H9 (cell line): ENCODE measurements around the gene GOLGA6L7. TPM values are rescaled to one million over a fixed set of nuclear protein-coding genes. Genes with fewer than 3 reads are reported as not detected.
"Not testable (repeated sequence)": the region's sequence is repeated elsewhere in the genome, so short reads cannot be mapped to it uniquely, and the experiment has no call there.

ENCODE experiments used
- DNase-seq: peaks from one replicate; pipeline ENCODE4 v3.0.0-alpha.2; 2017
- H2AFZ ChIP-seq: one replicate; pipeline ENCODE4 v1.6.1; 2013; ENCODE audit warnings: mild to moderate bottlenecking, low read length, control low read depth, moderate library complexity
- H2AK5ac ChIP-seq: 2 replicates; pipeline ENCODE4 v1.6.1; 2013; ENCODE audit warnings: low read length, control low read depth, mixed read lengths; ENCODE audit not compliant: insufficient read length
- H2BK120ac ChIP-seq: one replicate; pipeline ENCODE4 v1.6.1; 2013; ENCODE audit warnings: low read depth, mild to moderate bottlenecking, low read length, control low read depth, inconsistent platforms; ENCODE audit not compliant: poor library complexity, severe bottlenecking
- H2BK12ac ChIP-seq: 2 replicates; pipeline ENCODE4 v1.6.1; 2013; ENCODE audit warnings: low read length, control low read depth, mixed read lengths, low read depth; ENCODE audit not compliant: insufficient read length
- H2BK15ac ChIP-seq: 2 replicates; pipeline ENCODE4 v1.6.1; 2013; ENCODE audit warnings: low read depth, low read length, control low read depth
- H2BK20ac ChIP-seq: one replicate; pipeline ENCODE4 v1.6.1; 2013; ENCODE audit warnings: low read depth, mild to moderate bottlenecking, low read length, control low read depth, inconsistent platforms; ENCODE audit not compliant: poor library complexity, severe bottlenecking
- H2BK5ac ChIP-seq: 2 replicates; pipeline ENCODE4 v1.6.1; 2013; ENCODE audit warnings: low read length, control low read depth, mixed read lengths; ENCODE audit not compliant: insufficient read length
- H3K14ac ChIP-seq: 2 replicates; pipeline ENCODE4 v1.6.1; 2013; ENCODE audit warnings: low read length, control low read depth; ENCODE audit not compliant: insufficient read depth
- H3K18ac ChIP-seq: 2 replicates; pipeline ENCODE4 v1.6.1; 2013; ENCODE audit warnings: low read depth, mild to moderate bottlenecking, mixed read lengths, low read length, control low read depth; ENCODE audit not compliant: insufficient read length
- H3K23ac ChIP-seq: 2 replicates; pipeline ENCODE4 v1.6.1; 2013; ENCODE audit warnings: low read length, control low read depth, mixed read lengths, low read depth; ENCODE audit not compliant: insufficient read length
- H3K23me2 ChIP-seq: 2 replicates; pipeline ENCODE4 v1.6.1; 2013; ENCODE audit warnings: low read depth, mild to moderate bottlenecking, mixed read lengths, low read length, control low read depth; ENCODE audit not compliant: insufficient read length, poor library complexity, severe bottlenecking
- H3K27ac ChIP-seq: 2 replicates; pipeline ENCODE4 v1.5.1; 2013; ENCODE audit warnings: low read length, control low read depth, mixed read lengths, low read depth; ENCODE audit not compliant: insufficient read length
- H3K27me3 ChIP-seq: 2 replicates; pipeline ENCODE4 v1.6.1; 2013; ENCODE audit warnings: low read length, control low read depth, inconsistent platforms; ENCODE audit not compliant: insufficient read depth
- H3K4ac ChIP-seq: 2 replicates; pipeline ENCODE4 v1.6.1; 2013; ENCODE audit warnings: low read depth, mild to moderate bottlenecking, control low read depth, inconsistent platforms, low read length, moderate library complexity
- H3K4me1 ChIP-seq: 2 replicates; pipeline ENCODE4 v1.6.1; 2013; ENCODE audit warnings: low read length, control low read depth, inconsistent platforms; ENCODE audit not compliant: insufficient read depth
- H3K4me2 ChIP-seq: 2 replicates; pipeline ENCODE4 v1.6.1; 2013; ENCODE audit warnings: low read length, control low read depth, mixed read lengths; ENCODE audit not compliant: insufficient read length, insufficient read depth
- H3K56ac ChIP-seq: 2 replicates; pipeline ENCODE4 v1.6.1; 2013; ENCODE audit warnings: low read depth, mild to moderate bottlenecking, mixed read lengths, low read length, control low read depth; ENCODE audit not compliant: insufficient read length
- H3K79me1 ChIP-seq: 2 replicates; pipeline ENCODE4 v1.6.1; 2013; ENCODE audit warnings: low read depth, mild to moderate bottlenecking, moderate library complexity, low read length, control low read depth, inconsistent platforms; ENCODE audit not compliant: insufficient read depth, poor library complexity, severe bottlenecking
- H3K79me2 ChIP-seq: 2 replicates; pipeline ENCODE4 v1.6.1; 2013; ENCODE audit warnings: low read length, control low read depth, inconsistent platforms; ENCODE audit not compliant: insufficient read depth
- H3K9ac ChIP-seq: 2 replicates; pipeline ENCODE4 v1.6.1; 2013; ENCODE audit warnings: low read length, control low read depth, mixed read lengths; ENCODE audit not compliant: insufficient read length; ENCODE audit errors: extremely low read depth
- H3K9me3 ChIP-seq: one replicate; pipeline ENCODE4 v1.6.1; 2013; ENCODE audit warnings: low read depth, low read length, inconsistent platforms; ENCODE audit not compliant: control insufficient read depth
- H3T11ph ChIP-seq: one replicate; pipeline ENCODE4 v1.6.1; 2013; ENCODE audit warnings: mild to moderate bottlenecking, low read length, control low read depth, inconsistent platforms
- H4K20me1 ChIP-seq: one replicate; pipeline ENCODE4 v1.6.1; 2013; ENCODE audit not compliant: control insufficient read depth, insufficient read length, insufficient read depth
- H4K5ac ChIP-seq: 2 replicates; pipeline ENCODE4 v1.6.1; 2013; ENCODE audit warnings: low read depth, mild to moderate bottlenecking, mixed read lengths, low read length, control low read depth; ENCODE audit not compliant: insufficient read length
- H4K8ac ChIP-seq: replicated peaks from 2 replicates; pipeline ENCODE4 v1.6.1; 2013; ENCODE audit warnings: low read length, control low read depth, mixed read lengths, low read depth; ENCODE audit not compliant: insufficient read length
- H4K91ac ChIP-seq: 2 replicates; pipeline ENCODE4 v1.6.1; 2013; ENCODE audit warnings: low read depth, mild to moderate bottlenecking, moderate library complexity, mixed read lengths, low read length, control low read depth; ENCODE audit not compliant: insufficient read length
- H3K27ac Mint-ChIP-seq, 3 experiments: 2 replicates in 2 of 3; 3 replicates in 1 of 3; pipeline ENCODE4 v1.8.0; 2020 to 2021; ENCODE audit warnings: mixed read lengths in 3 of 3, mild to moderate bottlenecking in 1 of 3, moderate library complexity in 1 of 3
- H3K27me3 Mint-ChIP-seq: 2 replicates; pipeline ENCODE4 v1.8.0; 2021; ENCODE audit warnings: low read depth, mild to moderate bottlenecking, moderate library complexity, mixed read lengths
- H3K36me3 Mint-ChIP-seq, 3 experiments: 2 replicates in 2 of 3; 3 replicates in 1 of 3; pipeline ENCODE4 v1.8.0; 2020 to 2021; ENCODE audit warnings: low read depth in 3 of 3, mixed read lengths in 3 of 3; ENCODE audit not compliant: insufficient read depth in 1 of 3
- H3K4me1 Mint-ChIP-seq, 2 experiments: 2 replicates each; pipeline ENCODE4 v1.8.0; 2020; ENCODE audit warnings: mixed read lengths in 2 of 2
- H3K4me3 Mint-ChIP-seq, 2 experiments: 2 replicates in 1 of 2; 3 replicates in 1 of 2; pipeline ENCODE4 v1.8.0; 2020 to 2021; ENCODE audit warnings: mild to moderate bottlenecking in 2 of 2, mixed read lengths in 2 of 2, moderate library complexity in 1 of 2
- H3K9me3 Mint-ChIP-seq, 2 experiments: 2 replicates in 1 of 2; 3 replicates in 1 of 2; pipeline ENCODE4 v1.8.0; 2020; ENCODE audit warnings: mild to moderate bottlenecking in 2 of 2, mixed read lengths in 2 of 2, moderate library complexity in 1 of 2
- WGBS: extraction: QIAGEN DNeasy Blood & Tissue Kit; methylation state at CpG from one replicate; pipeline ENCODE4 v1.1.7; 2013; ENCODE audit warnings: missing lambda C conversion rate, low lambda C conversion rate, mixed read lengths; ENCODE audit not compliant: insufficient read length; ENCODE audit errors: extremely low coverage; 5-methylcytosine and 5-hydroxymethylcytosine counted together
- total RNA-seq: library from RNA; stranded (reverse); gene quantifications from 2 replicates; pipeline ENCODE4 v1.2.1, GENCODE V29; 2021

The GOLGA6L7 gene
- total RNA-seq, 1 experiment from 2014 or later: not detected

GRCh38 chr15:28847247-28847646 lies 1.2 kb downstream of the GOLGA6L7 start:
- WGBS: no CpG with 5 or more reads among the region's 5 CpGs
- H3K4me3 Mint-ChIP-seq, H3K36me3 Mint-ChIP-seq, H4K8ac ChIP-seq, H3K79me2 ChIP-seq, H3K56ac ChIP-seq, H4K91ac ChIP-seq, H2BK120ac ChIP-seq, H2AK5ac ChIP-seq, H4K5ac ChIP-seq, H3T11ph ChIP-seq, H2BK5ac ChIP-seq, H3K18ac ChIP-seq, H3K27me3 ChIP-seq, H2BK12ac ChIP-seq, H3K4me1 Mint-ChIP-seq, H2BK15ac ChIP-seq, H4K20me1 ChIP-seq, H3K4ac ChIP-seq, H3K27me3 Mint-ChIP-seq, H3K9ac ChIP-seq, H2BK20ac ChIP-seq, H3K23me2 ChIP-seq, DNase-seq, H3K27ac ChIP-seq, H3K79me1 ChIP-seq, H2AFZ ChIP-seq, H3K14ac ChIP-seq, H3K4me1 ChIP-seq, H3K23ac ChIP-seq, H3K9me3 ChIP-seq, H3K27ac Mint-ChIP-seq, H3K4me2 ChIP-seq: not testable (repeated sequence)
- H3K9me3 Mint-ChIP-seq: peaks cover 9 to 12% of the 10 kb centered on the region in 2 experiments

- not testable (repeated sequence) for DNase-seq, H2BK20ac ChIP-seq, H3K9me3 Mint-ChIP-seq, H3K4ac ChIP-seq, H4K91ac ChIP-seq, H3K56ac ChIP-seq, H3K79me1 ChIP-seq, H2BK5ac ChIP-seq, H3K27ac Mint-ChIP-seq, H3K79me2 ChIP-seq, H3K27me3 Mint-ChIP-seq, H2BK15ac ChIP-seq, H2BK12ac ChIP-seq, H3T11ph ChIP-seq, H2AK5ac ChIP-seq, H4K8ac ChIP-seq, H3K4me1 ChIP-seq, H3K36me3 Mint-ChIP-seq, H3K4me2 ChIP-seq, H3K9me3 ChIP-seq, H4K20me1 ChIP-seq, H3K18ac ChIP-seq, H3K4me1 Mint-ChIP-seq, H3K23me2 ChIP-seq, H3K4me3 Mint-ChIP-seq, H4K5ac ChIP-seq, H3K14ac ChIP-seq, H3K27ac ChIP-seq, H2AFZ ChIP-seq, H3K27me3 ChIP-seq, H2BK120ac ChIP-seq, H3K23ac ChIP-seq, H3K9ac ChIP-seq
- WGBS: no CpG with 5 or more reads among the region's 14 CpGs
These were observed 4.3 kb downstream of the GOLGA6L7 start for GRCh38 chr15:28844147-28844546.
